Activated CD4-positive, alpha-beta T cell treated with anti-CD3 and anti-CD28 coated beads, Interleukin-10, Interleukin-2, amounts not matched to agents 100 ng/mL and 50 ng/mL, durations not matched to agents 16 hours and 8 hours (primary cell): Measurements from ENCODE around the gene CLSTN2.

Source experiments
- DNase-seq: peaks from one replicate; pipeline ENCODE4 v3.0.0-alpha.2; 2020

Gene CLSTN2

GRCh38 chr3:140573011-140573410 lies 638.0 kb downstream of the CLSTN2 start:
- DNase-seq = no peak

GRCh38 chr3:140574375-140574774 lies 639.4 kb downstream of the CLSTN2 start:
- no peak for DNase-seq

- DNase-seq = no peak
Measured at GRCh38 chr3:140576449-140576848, 641.5 kb downstream of the CLSTN2 start.

- DNase-seq = no peak
Measured at GRCh38 chr3:140577911-140578310, 642.9 kb downstream of the CLSTN2 start.

- no peak for DNase-seq
Measured at GRCh38 chr3:140579260-140579659, 644.3 kb downstream of the CLSTN2 start.

GRCh38 chr3:140580746-140581145 lies 645.8 kb downstream of the CLSTN2 start:
- no peak for DNase-seq

- no peak for DNase-seq
Measured at GRCh38 chr3:140584549-140584948, 649.6 kb downstream of the CLSTN2 start.

- DNase-seq = no peak
Measured at GRCh38 chr3:140585828-140586227, 650.8 kb downstream of the CLSTN2 start.

- DNase-seq = no peak
Measured at GRCh38 chr3:140586311-140586710, 651.3 kb downstream of the CLSTN2 start.

- DNase-seq = no peak
Measured at GRCh38 chr3:140588558-140588957, 653.6 kb downstream of the CLSTN2 start.

GRCh38 chr3:140593766-140594165 lies 658.8 kb downstream of the CLSTN2 start:
- DNase-seq = no peak

GRCh38 chr3:140595295-140595694 lies 660.3 kb downstream of the CLSTN2 start:
- DNase-seq = no peak

- no peak for DNase-seq
Measured at GRCh38 chr3:140597364-140597763, 662.4 kb downstream of the CLSTN2 start.

- no peak for DNase-seq
Measured at GRCh38 chr3:140597792-140598191, 662.8 kb downstream of the CLSTN2 start.

- no peak for DNase-seq
Measured at GRCh38 chr3:140599009-140599408, 664.0 kb downstream of the CLSTN2 start.

- DNase-seq = no peak
Measured at GRCh38 chr3:140599496-140599895, 664.5 kb downstream of the CLSTN2 start.

- DNase-seq = no peak
Measured at GRCh38 chr3:140601881-140602280, 666.9 kb downstream of the CLSTN2 start.

- DNase-seq = no peak
Measured at GRCh38 chr3:140602781-140603180, 667.8 kb downstream of the CLSTN2 start.

- no peak for DNase-seq
Measured at GRCh38 chr3:140603766-140604165, 668.8 kb downstream of the CLSTN2 start.

GRCh38 chr3:140610544-140610943 lies 675.6 kb downstream of the CLSTN2 start:
- DNase-seq = no peak

GRCh38 chr3:140614001-140614400 lies 679.0 kb downstream of the CLSTN2 start:
- no peak for DNase-seq

- DNase-seq = no peak
Measured at GRCh38 chr3:140617135-140617534, 682.1 kb downstream of the CLSTN2 start.

GRCh38 chr3:140626856-140627255 lies 691.9 kb downstream of the CLSTN2 start:
- no peak for DNase-seq
